Ectodermal cell (in vitro differentiated cells): ENCODE results near the gene PCNX4.
"Not testable (repeated sequence)": the region's sequence is repeated elsewhere in the genome, so short reads cannot be mapped to it uniquely, and the experiment has no call there.

Experiments used
- H3K27ac ChIP-seq: 2 replicates; pipeline ENCODE4 v1.7.0; 2013; ENCODE audit warnings: mild to moderate bottlenecking, low read depth, low read length; ENCODE audit not compliant: insufficient read depth, poor library complexity, severe bottlenecking
- H3K27me3 ChIP-seq: 2 replicates; pipeline ENCODE4 v1.7.0; 2013; ENCODE audit warnings: mild to moderate bottlenecking, low read length; ENCODE audit not compliant: insufficient read depth, control insufficient read depth, poor library complexity, severe bottlenecking
- H3K36me3 ChIP-seq: one replicate; pipeline ENCODE4 v1.7.0; 2013; ENCODE audit warnings: low read length; ENCODE audit not compliant: control insufficient read depth, insufficient read depth
- H3K4me1 ChIP-seq: one replicate; pipeline ENCODE4 v1.7.0; 2013; ENCODE audit warnings: low read length; ENCODE audit not compliant: control insufficient read depth, insufficient read depth
- H3K4me3 ChIP-seq: 2 replicates; pipeline ENCODE4 v1.7.0; 2013; ENCODE audit warnings: low read depth, low read length, control low read depth; ENCODE audit not compliant: insufficient read depth
- H3K9me3 ChIP-seq: 2 replicates; pipeline ENCODE4 v1.7.0; 2013; ENCODE audit warnings: mild to moderate bottlenecking, low read length, moderate library complexity; ENCODE audit not compliant: control insufficient read depth
- WGBS, 2 experiments: methylation state at CpG; one replicate each; pipeline ENCODE4 v1.1.7; 2013; ENCODE audit warnings: missing lambda C conversion rate in 2 of 2; 5-methylcytosine and 5-hydroxymethylcytosine counted together

The PCNX4 gene

GRCh38 chr14:60099855-60100254, 8.1 kb downstream of the PCNX4 start:
- not testable (repeated sequence) for H3K9me3 ChIP-seq, H3K4me3 ChIP-seq, H3K27me3 ChIP-seq, H3K4me1 ChIP-seq, H3K27ac ChIP-seq, H3K36me3 ChIP-seq
- WGBS, 2 experiments = 94 to 96% methylated on average over 7 of the region's 7 CpGs

GRCh38 chr14:60101786-60102185, 10.1 kb downstream of the PCNX4 start:
- 91 to 100% methylated on average over 1 of the region's 1 CpG for WGBS, 2 experiments
- Histone ChIP-seq H3K4me3 (no peak overlapping the region), H3K27ac (no peak overlapping the region), H3K9me3 (no peaks in the 10 kb centered on the region), H3K4me1 (no peaks in the 10 kb centered on the region), H3K36me3 (peaks cover 4% of the 10 kb centered on the region), H3K27me3 (no peaks in the 10 kb centered on the region)

GRCh38 chr14:60102389-60102788, 10.7 kb downstream of the PCNX4 start:
- Histone ChIP-seq H3K36me3 (peaks cover 5% of the 10 kb centered on the region), H3K9me3 (no peaks in the 10 kb centered on the region), H3K27me3 (no peaks in the 10 kb centered on the region), H3K4me3 (no peak overlapping the region), H3K27ac (no peak overlapping the region), H3K4me1 (no peaks in the 10 kb centered on the region)
- 80 to 97% methylated on average over 1 to 2 of the region's 2 CpGs for WGBS, 2 experiments

- H3K4me1 ChIP-seq = no peaks in the 10 kb centered on the region
- H3K9me3 ChIP-seq = no peaks in the 10 kb centered on the region
- 81 to 91% methylated on average over 2 of the region's 2 CpGs for WGBS, 2 experiments
- H3K4me3 ChIP-seq = no peak overlapping the region
- H3K27me3 ChIP-seq = no peaks in the 10 kb centered on the region
- H3K36me3 ChIP-seq = peaks cover 11% of the 10 kb centered on the region
- H3K27ac ChIP-seq = no peak overlapping the region
Observed at GRCh38 chr14:60106339-60106738, 14.6 kb downstream of the PCNX4 start.

GRCh38 chr14:60107477-60107876, 15.8 kb downstream of the PCNX4 start:
- Histone ChIP-seq H3K27ac (no peak overlapping the region), H3K9me3 (no peaks in the 10 kb centered on the region), H3K4me3 (no peak overlapping the region), H3K36me3 (peaks cover 11% of the 10 kb centered on the region), H3K27me3 (no peaks in the 10 kb centered on the region), H3K4me1 (no peaks in the 10 kb centered on the region)
- 95 to 99% methylated on average over 3 to 4 of the region's 4 CpGs for WGBS, 2 experiments

- WGBS, 2 experiments = 92% methylated on average over 2 of the region's 2 CpGs; no CpG with 5 or more reads in 1 of the 2 experiments
- H3K9me3 ChIP-seq = no peaks in the 10 kb centered on the region
- no peaks in the 10 kb centered on the region for H3K27me3 ChIP-seq
- no peaks in the 10 kb centered on the region for H3K4me1 ChIP-seq
- peaks cover 11% of the 10 kb centered on the region for H3K36me3 ChIP-seq
- no peak overlapping the region for H3K27ac ChIP-seq
- no peak overlapping the region for H3K4me3 ChIP-seq
Observed at GRCh38 chr14:60111732-60112131, 20.0 kb downstream of the PCNX4 start.

GRCh38 chr14:60114881-60115280, 23.2 kb downstream of the PCNX4 start:
- no peaks in the 10 kb centered on the region for H3K4me1 ChIP-seq
- no peak overlapping the region for H3K4me3 ChIP-seq
- 33 to 81% methylated on average over 1 of the region's 1 CpG for WGBS, 2 experiments
- no peak overlapping the region for H3K27ac ChIP-seq
- peaks cover 2% of the 10 kb centered on the region for H3K36me3 ChIP-seq
- H3K9me3 ChIP-seq = no peaks in the 10 kb centered on the region
- H3K27me3 ChIP-seq = no peaks in the 10 kb centered on the region

GRCh38 chr14:60116181-60116580, 24.5 kb downstream of the PCNX4 start:
- H3K27me3 ChIP-seq = no peaks in the 10 kb centered on the region
- H3K36me3 ChIP-seq = peaks cover 10% of the 10 kb centered on the region
- no peaks in the 10 kb centered on the region for H3K4me1 ChIP-seq
- WGBS, 2 experiments = 93 to 94% methylated on average over 4 of the region's 4 CpGs
- H3K27ac ChIP-seq = no peak overlapping the region
- no peaks in the 10 kb centered on the region for H3K9me3 ChIP-seq
- no peak overlapping the region for H3K4me3 ChIP-seq

GRCh38 chr14:60125918-60126317, 34.2 kb downstream of the PCNX4 start:
- Histone ChIP-seq H3K36me3 (peaks cover 38% of the 10 kb centered on the region), H3K27ac (no peak overlapping the region), H3K9me3 (no peaks in the 10 kb centered on the region), H3K27me3 (no peaks in the 10 kb centered on the region), H3K4me1 (no peaks in the 10 kb centered on the region), H3K4me3 (no peak overlapping the region)

GRCh38 chr14:60133487-60133886, 41.8 kb downstream of the PCNX4 start:
- Histone ChIP-seq H3K4me1 (no peaks in the 10 kb centered on the region), H3K36me3 (no peaks in the 10 kb centered on the region), H3K4me3 (no peak overlapping the region), H3K27ac (no peak overlapping the region), H3K9me3 (no peaks in the 10 kb centered on the region), H3K27me3 (no peaks in the 10 kb centered on the region)
- WGBS, 2 experiments = 98 to 100% methylated on average over 2 of the region's 2 CpGs

GRCh38 chr14:60134702-60135101, 43.0 kb downstream of the PCNX4 start:
- Histone ChIP-seq H3K9me3 (no peaks in the 10 kb centered on the region), H3K4me3 (no peak overlapping the region), H3K36me3 (no peaks in the 10 kb centered on the region), H3K27me3 (no peaks in the 10 kb centered on the region), H3K4me1 (no peaks in the 10 kb centered on the region), H3K27ac (no peak overlapping the region)
- WGBS, 2 experiments = 94% methylated on average over 2 of the region's 3 CpGs; no CpG with 5 or more reads in 1 of the 2 experiments
